ENCODE measurements around the gene DAB2IP. TPM values are rescaled to one million over a fixed set of nuclear protein-coding genes. Genes with fewer than 3 reads are reported as not detected.
"Not testable (repeated sequence)": the region's sequence is repeated elsewhere in the genome, so short reads cannot be mapped to it uniquely, and the experiment has no call there.

The DAB2IP gene
- total RNA-seq, 1 donor from 2014 or later: 104 TPM

DNA sequence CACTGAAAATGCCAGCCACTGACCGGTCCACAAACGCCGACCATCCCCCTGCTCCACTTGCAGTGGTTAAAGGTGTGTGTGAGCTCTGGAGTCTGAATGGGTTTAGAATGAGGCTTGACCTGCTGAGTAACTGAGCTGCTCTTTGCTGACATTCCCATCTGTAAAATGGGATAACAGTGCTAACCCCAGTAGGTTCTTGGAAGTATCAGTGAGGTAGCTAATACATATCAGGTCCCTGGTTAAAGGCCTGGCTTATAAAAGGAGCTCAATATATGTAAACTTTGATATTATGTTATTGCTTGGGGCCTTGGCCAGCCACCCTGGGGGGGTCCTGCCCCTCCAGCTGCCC lies 31.1 kb upstream of the DAB2IP start:
- Mint-ChIP-seq H3K27ac (ENCODE audit: unreplicated experiment) (no peak overlapping the region), H3K27me3 (ENCODE audit: unreplicated experiment) (peaks cover 4% of the 10 kb centered on the region), H3K9me3 (ENCODE audit: unreplicated experiment) (no peaks in the 10 kb centered on the region), H3K4me3 (ENCODE audit: unreplicated experiment) (no peak overlapping the region), H3K36me3 (ENCODE audit: low read depth, unreplicated experiment) (no peaks in the 10 kb centered on the region), H3K4me1 (ENCODE audit: unreplicated experiment) (peaks cover 9% of the 10 kb centered on the region)
- no peak for DNase-seq (ENCODE audit: low spot score)
- TF ChIP-seq, protein P1, sequence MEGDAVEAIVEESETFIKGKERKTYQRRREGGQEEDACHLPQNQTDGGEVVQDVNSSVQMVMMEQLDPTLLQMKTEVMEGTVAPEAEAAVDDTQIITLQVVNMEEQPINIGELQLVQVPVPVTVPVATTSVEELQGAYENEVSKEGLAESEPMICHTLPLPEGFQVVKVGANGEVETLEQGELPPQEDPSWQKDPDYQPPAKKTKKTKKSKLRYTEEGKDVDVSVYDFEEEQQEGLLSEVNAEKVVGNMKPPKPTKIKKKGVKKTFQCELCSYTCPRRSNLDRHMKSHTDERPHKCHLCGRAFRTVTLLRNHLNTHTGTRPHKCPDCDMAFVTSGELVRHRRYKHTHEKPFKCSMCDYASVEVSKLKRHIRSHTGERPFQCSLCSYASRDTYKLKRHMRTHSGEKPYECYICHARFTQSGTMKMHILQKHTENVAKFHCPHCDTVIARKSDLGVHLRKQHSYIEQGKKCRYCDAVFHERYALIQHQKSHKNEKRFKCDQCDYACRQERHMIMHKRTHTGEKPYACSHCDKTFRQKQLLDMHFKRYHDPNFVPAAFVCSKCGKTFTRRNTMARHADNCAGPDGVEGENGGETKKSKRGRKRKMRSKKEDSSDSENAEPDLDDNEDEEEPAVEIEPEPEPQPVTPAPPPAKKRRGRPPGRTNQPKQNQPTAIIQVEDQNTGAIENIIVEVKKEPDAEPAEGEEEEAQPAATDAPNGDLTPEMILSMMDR (IDR thresholded peaks at IDR 0.05; ENCODE audit: unreplicated experiment): no peak

DNA sequence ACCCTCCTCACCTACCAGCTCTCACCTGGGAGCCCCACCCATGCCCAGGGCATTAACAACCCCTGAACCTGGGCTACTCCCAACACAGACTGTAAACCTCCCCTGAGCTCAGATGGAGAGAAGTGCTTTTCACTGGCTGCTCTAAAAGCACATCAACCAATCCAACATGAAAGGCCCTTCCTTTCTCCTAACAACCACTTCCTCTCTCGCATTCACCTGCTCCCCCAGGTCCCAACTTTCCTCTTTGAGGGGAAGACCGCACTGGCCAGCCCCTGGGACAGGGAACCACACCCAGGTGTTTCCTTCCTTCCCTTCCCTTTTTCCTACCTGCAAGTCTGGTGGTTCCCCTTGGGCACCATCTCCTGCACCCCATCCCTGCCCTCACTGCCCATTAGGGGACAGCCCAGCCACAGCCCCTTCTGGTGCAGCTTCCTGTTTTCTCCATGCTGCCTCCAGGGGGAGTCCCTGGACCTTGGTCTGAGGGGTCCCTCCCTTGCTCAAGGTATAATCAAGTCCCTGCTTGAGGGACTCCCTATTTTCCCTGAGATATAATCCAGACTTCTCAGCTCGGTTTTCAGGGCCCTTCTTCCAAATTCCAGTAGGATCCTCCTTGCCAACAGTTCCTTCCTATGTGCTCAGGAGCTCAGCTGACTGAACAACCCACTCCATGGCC lies 30.5 kb upstream of the DAB2IP start:
- Mint-ChIP-seq H3K4me3 (ENCODE audit: unreplicated experiment) (no peak overlapping the region), H3K36me3 (ENCODE audit: low read depth, unreplicated experiment) (no peaks in the 10 kb centered on the region), H3K4me1 (ENCODE audit: unreplicated experiment) (peaks cover 9% of the 10 kb centered on the region), H3K9me3 (ENCODE audit: unreplicated experiment) (no peaks in the 10 kb centered on the region), H3K27ac (ENCODE audit: unreplicated experiment) (no peak overlapping the region), H3K27me3 (ENCODE audit: unreplicated experiment) (peaks cover 4% of the 10 kb centered on the region)
- TF ChIP-seq, protein P1 (IDR thresholded peaks at IDR 0.05; ENCODE audit: unreplicated experiment): peak; percentile 58
- peak; percentile 44 for DNase-seq (ENCODE audit: low spot score)

DNA sequence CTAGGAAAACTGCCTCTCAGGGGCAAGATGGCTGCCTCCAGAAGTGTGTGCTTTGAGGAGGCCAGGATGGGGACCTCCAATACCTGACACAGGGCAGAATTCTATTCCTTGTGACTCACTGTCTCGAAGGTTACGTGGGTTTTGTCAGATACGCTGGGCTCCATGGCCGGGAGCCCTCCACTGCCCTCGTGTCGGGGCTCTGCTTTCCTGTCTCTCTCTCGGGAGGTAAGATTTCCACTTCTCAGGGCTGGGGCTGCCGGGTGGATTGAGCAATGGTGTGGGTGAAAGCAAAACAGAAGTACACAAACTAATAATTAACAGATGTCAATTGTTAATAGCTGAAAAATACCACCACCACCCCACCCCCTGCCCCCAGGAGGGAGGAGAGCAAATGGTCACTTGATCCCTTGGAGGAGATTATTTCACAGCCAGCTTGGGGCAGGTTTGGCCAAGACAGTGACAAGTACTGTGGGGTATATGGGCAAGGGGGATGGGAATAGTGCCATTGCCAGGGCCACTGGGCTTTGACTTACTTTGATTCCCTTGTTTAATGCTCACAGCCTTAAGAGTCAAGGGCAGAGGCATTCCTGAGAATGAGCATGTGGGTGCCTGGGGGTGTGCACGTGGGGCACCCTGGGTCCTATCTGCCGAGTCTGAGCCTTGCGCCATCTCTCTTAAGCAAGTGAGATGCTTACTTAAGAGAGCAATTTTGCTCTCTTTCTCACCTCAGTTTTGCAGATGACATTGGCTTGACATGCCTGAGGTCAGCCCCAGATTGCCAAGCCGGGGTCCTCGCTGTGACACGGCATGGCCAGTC lies 28.8 kb upstream of the DAB2IP start:
- H3K27me3 Mint-ChIP-seq (ENCODE audit: unreplicated experiment): peaks cover 2% of the 10 kb centered on the region
- TF ChIP-seq, protein P1 (IDR thresholded peaks at IDR 0.05; ENCODE audit: unreplicated experiment): no peak
- DNase-seq (ENCODE audit: low spot score): no peak
- no peak overlapping the region for H3K4me3 Mint-ChIP-seq (ENCODE audit: unreplicated experiment)
- peaks cover 16% of the 10 kb centered on the region for H3K4me1 Mint-ChIP-seq (ENCODE audit: unreplicated experiment)
- H3K9me3 Mint-ChIP-seq (ENCODE audit: unreplicated experiment): no peaks in the 10 kb centered on the region
- H3K27ac Mint-ChIP-seq (ENCODE audit: unreplicated experiment): no peak overlapping the region
- H3K36me3 Mint-ChIP-seq (ENCODE audit: low read depth, unreplicated experiment): no peaks in the 10 kb centered on the region

DNA sequence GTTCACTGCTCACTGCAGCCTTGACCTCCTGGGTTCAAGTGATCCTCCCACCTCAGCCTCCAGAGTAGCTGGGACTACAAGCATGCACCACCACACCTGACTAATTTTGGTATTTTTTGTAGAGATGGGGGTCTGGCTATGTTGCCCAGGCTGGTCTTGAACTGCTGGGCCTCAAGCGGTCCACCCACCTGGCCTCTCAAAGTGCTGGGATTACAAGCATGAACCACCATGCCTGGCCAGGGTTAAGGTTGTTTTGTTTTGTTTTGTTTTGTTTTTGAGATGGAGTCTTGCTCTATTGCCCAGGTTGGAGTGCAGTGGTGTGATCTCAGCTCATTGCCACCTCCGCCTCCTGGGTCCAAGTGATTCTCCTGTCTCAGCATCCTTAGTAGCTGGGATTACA lies 28.0 kb upstream of the DAB2IP start:
- H3K9me3 Mint-ChIP-seq (ENCODE audit: unreplicated experiment): not testable (repeated sequence)

DNA sequence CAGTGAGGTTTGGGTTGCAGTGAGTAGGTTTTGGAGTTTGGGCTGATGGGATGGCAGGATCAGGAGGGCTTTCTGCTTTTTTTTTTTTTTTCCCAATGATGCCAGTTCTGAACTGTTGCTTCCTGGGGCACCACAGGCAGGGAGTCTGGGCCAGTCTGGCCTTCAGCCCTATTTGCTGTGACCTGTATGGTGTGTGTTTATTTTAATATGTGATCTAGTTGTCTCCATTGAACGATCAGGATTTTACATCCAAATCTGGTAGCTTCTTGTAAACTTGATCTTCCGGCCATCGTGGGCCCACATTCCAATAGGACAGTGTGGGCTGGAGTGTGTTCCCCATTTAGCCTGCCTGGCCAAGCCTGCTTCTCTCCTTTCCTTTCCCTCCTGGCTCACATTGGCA lies 25.8 kb upstream of the DAB2IP start:
- Mint-ChIP-seq H3K27me3 (ENCODE audit: unreplicated experiment) (peaks cover 5% of the 10 kb centered on the region), H3K4me3 (ENCODE audit: unreplicated experiment) (no peak overlapping the region), H3K27ac (ENCODE audit: unreplicated experiment) (no peak overlapping the region), H3K4me1 (ENCODE audit: unreplicated experiment) (peaks cover 17% of the 10 kb centered on the region), H3K36me3 (ENCODE audit: low read depth, unreplicated experiment) (no peaks in the 10 kb centered on the region), H3K9me3 (ENCODE audit: unreplicated experiment) (no peaks in the 10 kb centered on the region)
- no peak for DNase-seq (ENCODE audit: low spot score)
- TF ChIP-seq, protein P1 (IDR thresholded peaks at IDR 0.05; ENCODE audit: unreplicated experiment): no peak

More for the DNA sequence above, 28.0 kb upstream of the DAB2IP start:
- H3K4me3 Mint-ChIP-seq (ENCODE audit: unreplicated experiment); H3K27me3 Mint-ChIP-seq (ENCODE audit: unreplicated experiment); H3K27ac Mint-ChIP-seq (ENCODE audit: unreplicated experiment); DNase-seq (ENCODE audit: low spot score); H3K36me3 Mint-ChIP-seq (ENCODE audit: low read depth, unreplicated experiment): not testable (repeated sequence)
- peaks cover 18% of the 10 kb centered on the region for H3K4me1 Mint-ChIP-seq (ENCODE audit: unreplicated experiment)

Measured in endothelial cell (in vitro differentiated cells).